Esophagus mucosa (tissue), 1 donor: ENCODE data around the gene CLEC10A. TPM values are rescaled to one million over a fixed set of nuclear protein-coding genes. Genes with fewer than 3 reads are reported as not detected.
"Not testable (repeated sequence)": the region's sequence is repeated elsewhere in the genome, so short reads cannot be mapped to it uniquely, and the experiment has no call there.

Experiments used
- ATAC-seq: fragments of 200-7000 bp; cut with Tn5 transposase; one replicate; pipeline ENCODE4 v1.9.1; 2020
- total RNA-seq: library from RNA; stranded (reverse); gene quantifications from one replicate; pipeline ENCODE4 v1.2.4, GENCODE V29; 2023
- donor health status: DM: yes; HTN: yes; CAD: no.

The CLEC10A gene
- total RNA-seq, result 0.92 TPM

GRCh38 chr17:7079581-7080455, at the start of gene CLEC10A:
Gene CLEC10A, minus strand, starts transcription at chr17:7080251. Its CDS starts 1,439 bp downstream, at chr17:7078812.
- no peak for ATAC-seq

GRCh38 chr17:7129311-7129710, 49.3 kb upstream of the CLEC10A start:
- ATAC-seq, result no peak

GRCh38 chr17:7128160-7128559, 48.1 kb upstream of the CLEC10A start:
- ATAC-seq, result no peak

- ATAC-seq, result not testable (repeated sequence)
Measured at GRCh38 chr17:7127501-7127900, 47.5 kb upstream of the CLEC10A start.

GRCh38 chr17:7126386-7126785, 46.3 kb upstream of the CLEC10A start:
- ATAC-seq, result not testable (repeated sequence)

- no peak for ATAC-seq
Measured at GRCh38 chr17:7124923-7125322, 44.9 kb upstream of the CLEC10A start.

- no peak for ATAC-seq
Measured at GRCh38 chr17:7123844-7124243, 43.8 kb upstream of the CLEC10A start.

GRCh38 chr17:7122381-7122780, 42.3 kb upstream of the CLEC10A start:
- ATAC-seq, result no peak

GRCh38 chr17:7120635-7121034, 40.6 kb upstream of the CLEC10A start:
- not testable (repeated sequence) for ATAC-seq

- ATAC-seq, result no peak
Measured at GRCh38 chr17:7120123-7120522, 40.1 kb upstream of the CLEC10A start.

GRCh38 chr17:7119314-7119713, 39.3 kb upstream of the CLEC10A start:
- no peak for ATAC-seq

- ATAC-seq, result peak; percentile 12
Measured at GRCh38 chr17:7114875-7115614, 35.0 kb upstream of the CLEC10A start.

GRCh38 chr17:7114241-7114874, 34.3 kb upstream of the CLEC10A start, which contains the start of gene ASGR2:
Gene ASGR2, minus strand, starts transcription at chr17:7114822. Its CDS starts 582 bp downstream, at chr17:7114240.
- ATAC-seq, result no peak

- no peak for ATAC-seq
Measured at GRCh38 chr17:7113273-7114071, 33.4 kb upstream of the CLEC10A start.

- ATAC-seq, result no peak
Measured at GRCh38 chr17:7112510-7113108, 32.6 kb upstream of the CLEC10A start.

- ATAC-seq, result no peak
Measured at GRCh38 chr17:7111784-7112509, 31.9 kb upstream of the CLEC10A start.

- ATAC-seq, result no peak
Measured at GRCh38 chr17:7110617-7111306, 30.7 kb upstream of the CLEC10A start.

GRCh38 chr17:7109461-7110322, 29.6 kb upstream of the CLEC10A start:
- no peak for ATAC-seq

GRCh38 chr17:7108981-7109380, 28.9 kb upstream of the CLEC10A start:
- no peak for ATAC-seq

GRCh38 chr17:7108560-7108925, 28.5 kb upstream of the CLEC10A start:
- ATAC-seq, result no peak
